ENCODE data around the gene RIT1.

Gene RIT1

GRCh38 chr1:155856975-155857930, 53.9 kb downstream of the RIT1 start, which contains the start of gene GON4L:
Gene GON4L (minus strand): TSS chr1:155857214. CDS start chr1:155853780, 3,434 bp downstream.
- DNase-seq (ENCODE audit: low read depth): peak; percentile 69

GRCh38 chr1:155856257-155856974, 54.7 kb downstream of the RIT1 start:
- DNase-seq (ENCODE audit: low read depth): no peak

- DNase-seq (ENCODE audit: low read depth): no peak
These were observed 60.8 kb downstream of the RIT1 start for GRCh38 chr1:155850345-155850744.

- no peak for DNase-seq (ENCODE audit: low read depth)
These were observed 63.2 kb downstream of the RIT1 start for GRCh38 chr1:155847823-155848529.
